H1 (cell line): ENCODE data around the gene HBB. TPM values are rescaled to one million over a fixed set of nuclear protein-coding genes. Genes with fewer than 3 reads are reported as not detected.

Experiments used
- CTCF ChIA-PET: fragments of 300-600 bp; sonication (Branson Sonifier 250); formaldehyde crosslinking; loops from one replicate; lab custom pipeline; 2021; ENCODE audit not compliant: partially characterized antibody; lab: Charles Lee
- POLR2A ChIA-PET: fragments of 300-600 bp; sonication (Branson Sonifier 250); formaldehyde crosslinking; loops from one replicate; lab custom pipeline; 2021; ENCODE audit warnings: inconsistent platforms; ENCODE audit not compliant: partially characterized antibody; lab: Charles Lee
- DNase-seq, 2 experiments: peaks; one replicate each; pipeline versions ENCODE4 v3.0.0 to v3.0.0-alpha.2; 2010 to 2022; ENCODE audit warnings: low spot score in 2 of 2, low read depth in 1 of 2, mixed read lengths in 1 of 2
- FAIRE-seq: peaks from 2 replicates; lab custom pipeline; 2011; peaks lifted over from hg19 to GRCh38; lab: Jason Lieb, UNC
- H2AFZ ChIP-seq: 2 replicates; pipeline ENCODE4 v1.8.1; 2012; ENCODE audit warnings: low read length, inconsistent platforms
- H2AK5ac ChIP-seq: 2 replicates; pipeline ENCODE4 v1.6.1; 2013; ENCODE audit warnings: low read depth, low read length
- H2BK120ac ChIP-seq: replicated peaks from 2 replicates; pipeline ENCODE3; 2013; ENCODE audit warnings: low read depth, low read length, inconsistent platforms
- H2BK12ac ChIP-seq: 2 replicates; pipeline ENCODE4 v1.6.1; 2013; ENCODE audit warnings: low read depth, low read length
- H2BK15ac ChIP-seq: 2 replicates; pipeline ENCODE4 v1.6.1; 2013; ENCODE audit warnings: low read length
- H2BK20ac ChIP-seq: 2 replicates; pipeline ENCODE4 v1.6.1; 2013; ENCODE audit warnings: low read length
- H2BK5ac ChIP-seq: 2 replicates; pipeline ENCODE4 v1.6.1; 2013; ENCODE audit warnings: low read depth, low read length
- H3K14ac ChIP-seq: 2 replicates; pipeline ENCODE4 v1.6.1; 2013; ENCODE audit warnings: inconsistent platforms; ENCODE audit not compliant: insufficient read length
- H3K18ac ChIP-seq: 2 replicates; pipeline ENCODE4 v1.6.1; 2013; ENCODE audit warnings: low read length; ENCODE audit errors: extremely low read depth
- H3K23ac ChIP-seq: 2 replicates; pipeline ENCODE4 v1.6.1; 2013; ENCODE audit warnings: inconsistent platforms; ENCODE audit not compliant: insufficient read length
- H3K23me2 ChIP-seq: 2 replicates; pipeline ENCODE4 v1.6.1; 2013; ENCODE audit warnings: low read depth, low read length
- H3K27ac ChIP-seq: 2 replicates; pipeline ENCODE4 v1.6.1; 2011; ENCODE audit warnings: low read depth, low read length, inconsistent platforms
- H3K27me3 ChIP-seq, 4 experiments: replicated peaks in 1 of 4; 1 replicate in 1 of 4; 2 replicates in 3 of 4; pipeline versions ENCODE4 v1.6.1 to v1.8.1; 2011 to 2013; ENCODE audit warnings: low read length in 3 of 4, mild to moderate bottlenecking in 3 of 4, inconsistent platforms in 2 of 4, mixed read lengths in 2 of 4, moderate library complexity in 1 of 4; ENCODE audit not compliant: control insufficient read depth in 3 of 4, insufficient read depth in 3 of 4; ENCODE audit errors: extremely low read depth in 1 of 4
- H3K36me3 ChIP-seq, 4 experiments: 2 replicates each; pipeline versions ENCODE4 v1.6.1 to v1.8.1; 2011 to 2013; ENCODE audit warnings: mild to moderate bottlenecking in 4 of 4, low read length in 3 of 4, moderate library complexity in 2 of 4, control low read depth in 1 of 4, inconsistent platforms in 1 of 4; ENCODE audit not compliant: insufficient read depth in 4 of 4, control insufficient read depth in 2 of 4
- H3K4ac ChIP-seq: replicated peaks from 2 replicates; pipeline ENCODE3; 2013; ENCODE audit warnings: low read length, low read depth, mixed read lengths, inconsistent platforms; ENCODE audit not compliant: insufficient read length
- H3K4me1 ChIP-seq, 4 experiments: replicated peaks in 1 of 4; 1 replicate in 1 of 4; 2 replicates in 3 of 4; pipeline versions ENCODE4 v1.6.1 to v1.8.1; 2011 to 2013; ENCODE audit warnings: low read length in 3 of 4, inconsistent platforms in 2 of 4, mixed read lengths in 1 of 4; ENCODE audit not compliant: insufficient read depth in 4 of 4, control insufficient read depth in 3 of 4
- H3K4me2 ChIP-seq, 2 experiments: 2 replicates each; pipeline versions ENCODE4 v1.6.1 to v1.8.1; 2011 to 2013; ENCODE audit warnings: low read depth in 2 of 2, low read length in 2 of 2, control low read depth in 1 of 2, inconsistent platforms in 1 of 2, mild to moderate bottlenecking in 1 of 2; ENCODE audit not compliant: insufficient read depth in 1 of 2
- H3K4me3 ChIP-seq, 4 experiments: fragments of 200-600, 300-600 bp in 1 of 4; sonication (generic), shearing (Covaris generic), sonication (Bioruptor Twin) in 1 of 4; 2 replicates each; pipeline versions ENCODE4 v1.5.1 to v1.8.1; 2011 to 2016; ENCODE audit warnings: low read length in 4 of 4, low read depth in 3 of 4, control low read depth in 2 of 4, inconsistent platforms in 2 of 4, mild to moderate bottlenecking in 2 of 4, mixed read lengths in 1 of 4, moderate library complexity in 1 of 4; ENCODE audit not compliant: insufficient read depth in 2 of 4; ENCODE audit errors: extremely low read depth in 1 of 4
- H3K56ac ChIP-seq: replicated peaks from 2 replicates; pipeline ENCODE3; 2013; ENCODE audit warnings: low read depth, mild to moderate bottlenecking, mixed read lengths, low read length, inconsistent platforms; ENCODE audit not compliant: insufficient read length
- H3K79me1 ChIP-seq: 2 replicates; pipeline ENCODE4 v1.6.1; 2013; ENCODE audit warnings: low read depth, low read length, control low read depth
- H3K79me2 ChIP-seq, 2 experiments: 2 replicates each; pipeline versions ENCODE4 v1.6.1 to v1.8.1; 2012 to 2013; ENCODE audit warnings: low read length in 2 of 2, mild to moderate bottlenecking in 2 of 2, inconsistent platforms in 1 of 2; ENCODE audit not compliant: insufficient read depth in 2 of 2, control insufficient read depth in 1 of 2
- H3K9ac ChIP-seq, 4 experiments: replicated peaks in 1 of 4; 1 replicate in 1 of 4; 2 replicates in 3 of 4; pipeline versions ENCODE4 v1.6.1 to v1.8.1; 2011 to 2013; ENCODE audit warnings: low read depth in 3 of 4, low read length in 3 of 4, control low read depth in 2 of 4, mild to moderate bottlenecking in 2 of 4, moderate library complexity in 2 of 4, inconsistent platforms in 1 of 4; ENCODE audit errors: extremely low read depth in 1 of 4
- H3K9me3 ChIP-seq, 2 experiments: 2 replicates each; pipeline versions ENCODE4 v1.6.1 to v1.8.1; 2012 to 2013; ENCODE audit warnings: mild to moderate bottlenecking in 2 of 2, moderate library complexity in 2 of 2, control low read depth in 1 of 2, inconsistent platforms in 1 of 2, low read depth in 1 of 2, low read length in 1 of 2, mixed read lengths in 1 of 2; ENCODE audit not compliant: insufficient read depth in 2 of 2
- H4K20me1 ChIP-seq, 2 experiments: replicated peaks in 1 of 2; 2 replicates each; pipeline versions ENCODE3 to v1.8.1; 2011 to 2013; ENCODE audit warnings: inconsistent platforms in 2 of 2, low read length in 2 of 2, mild to moderate bottlenecking in 1 of 2; ENCODE audit not compliant: insufficient read depth in 2 of 2, control insufficient read depth in 1 of 2
- H4K5ac ChIP-seq: 2 replicates; pipeline ENCODE4 v1.6.1; 2013; ENCODE audit warnings: low read length, low read depth, mixed read lengths, inconsistent platforms; ENCODE audit not compliant: insufficient read length
- H4K8ac ChIP-seq: 2 replicates; pipeline ENCODE4 v1.8.0; 2013; ENCODE audit warnings: mild to moderate bottlenecking, moderate library complexity, low read length, inconsistent platforms; ENCODE audit not compliant: insufficient read depth; ENCODE audit errors: extremely low read depth
- H4K91ac ChIP-seq: replicated peaks from 2 replicates; pipeline ENCODE3; 2013; ENCODE audit warnings: low read length, mixed read lengths, inconsistent platforms; ENCODE audit not compliant: insufficient read length
- CHD1 ChIP-seq: IDR thresholded peaks from 2 replicates; pipeline ENCODE4 v1.6.1; 2012; ENCODE audit warnings: low read depth, low read length, improper control_type of control experiment
- CHD2 ChIP-seq: IDR thresholded peaks from 2 replicates; pipeline ENCODE4 v1.6.1; 2012; ENCODE audit warnings: low read length, improper control_type of control experiment
- GABPA ChIP-seq: IDR thresholded peaks from 2 replicates; pipeline ENCODE4 v1.6.1; 2011; ENCODE audit warnings: mild to moderate bottlenecking, low read length, moderate library complexity, borderline replicate concordance; ENCODE audit not compliant: insufficient read depth
- HDAC2 ChIP-seq, 2 experiments: fragments of 300-600 bp in 1 of 2; sonication (generic) in 1 of 2; IDR thresholded peaks; 2 replicates each; pipeline ENCODE4 v1.6.1; 2011 to 2012; ENCODE audit warnings: low read depth in 2 of 2, low read length in 2 of 2, mild to moderate bottlenecking in 2 of 2, moderate library complexity in 2 of 2, borderline replicate concordance in 1 of 2, inconsistent platforms in 1 of 2
- POU5F1 ChIP-seq: IDR thresholded peaks from 2 replicates; pipeline ENCODE4 v1.6.1; 2011; ENCODE audit warnings: low read depth, mild to moderate bottlenecking, low read length, moderate library complexity
- SIRT6 ChIP-seq: IDR thresholded peaks from one replicate; pipeline ENCODE4 v1.7.1; 2012; ENCODE audit warnings: low read length, inconsistent platforms
- WGBS, 2 experiments: shearing (Covaris generic) in 1 of 2; methylation state at CpG; one replicate each; pipeline versions ENCODE4 v1.1.6 to v1.1.7; 2013 to 2015; ENCODE audit warnings: low lambda C conversion rate in 2 of 2, mixed read lengths in 2 of 2, inconsistent platforms in 1 of 2, low coverage in 1 of 2, missing lambda C conversion rate in 1 of 2; ENCODE audit not compliant: insufficient replicate concordance in 2 of 2, insufficient coverage in 1 of 2, insufficient read length in 1 of 2; ENCODE audit errors: extremely low coverage in 1 of 2, missing lambda C conversion rate in 1 of 2; 5-methylcytosine and 5-hydroxymethylcytosine counted together
- polyA plus RNA-seq, 7 experiments: library from polyadenylated mRNA; depleted of rRNA in 3 of 7; stranded (reverse) in 5 of 7; unstranded in 2 of 7; fragments of >200 nt in 5 of 7; fragments of 200-250 nt in 2 of 7; gene quantifications; 1 replicate in 5 of 7; 2 replicates in 1 of 7; 4 replicates in 1 of 7; pipeline versions ENCODE4 v1.2.1 to v1.2.3, GENCODE V29; 2011 to 2013; ENCODE audit warnings: missing spikeins in 2 of 7, mixed read lengths in 2 of 7
- total RNA-seq: library from RNA; stranded (reverse); fragmentation: NEBNext Ultra II Directional; extraction: Animal tissue kit (Norgen Biotek cat#: 25700); gene quantifications from 2 replicates; pipeline ENCODE4 v1.2.1, GENCODE V29; 2021
- TF ChIP-seq, protein P1 (sequence below): IDR thresholded peaks from 2 replicates; pipeline ENCODE4 v1.6.1; 2011; ENCODE audit warnings: low read length, improper control_type of control experiment
- TF ChIP-seq, protein P2 (sequence below): IDR thresholded peaks from 2 replicates; pipeline ENCODE4 v1.6.1; 2011; ENCODE audit warnings: low read depth, mild to moderate bottlenecking, low read length; ENCODE audit not compliant: insufficient read depth

Gene HBB
- total and polyA plus RNA-seq, 2 of the 8 experiments (the other 6 are each of a cell fraction or from before 2014, with no cell fraction given), result not detected

DNA sequence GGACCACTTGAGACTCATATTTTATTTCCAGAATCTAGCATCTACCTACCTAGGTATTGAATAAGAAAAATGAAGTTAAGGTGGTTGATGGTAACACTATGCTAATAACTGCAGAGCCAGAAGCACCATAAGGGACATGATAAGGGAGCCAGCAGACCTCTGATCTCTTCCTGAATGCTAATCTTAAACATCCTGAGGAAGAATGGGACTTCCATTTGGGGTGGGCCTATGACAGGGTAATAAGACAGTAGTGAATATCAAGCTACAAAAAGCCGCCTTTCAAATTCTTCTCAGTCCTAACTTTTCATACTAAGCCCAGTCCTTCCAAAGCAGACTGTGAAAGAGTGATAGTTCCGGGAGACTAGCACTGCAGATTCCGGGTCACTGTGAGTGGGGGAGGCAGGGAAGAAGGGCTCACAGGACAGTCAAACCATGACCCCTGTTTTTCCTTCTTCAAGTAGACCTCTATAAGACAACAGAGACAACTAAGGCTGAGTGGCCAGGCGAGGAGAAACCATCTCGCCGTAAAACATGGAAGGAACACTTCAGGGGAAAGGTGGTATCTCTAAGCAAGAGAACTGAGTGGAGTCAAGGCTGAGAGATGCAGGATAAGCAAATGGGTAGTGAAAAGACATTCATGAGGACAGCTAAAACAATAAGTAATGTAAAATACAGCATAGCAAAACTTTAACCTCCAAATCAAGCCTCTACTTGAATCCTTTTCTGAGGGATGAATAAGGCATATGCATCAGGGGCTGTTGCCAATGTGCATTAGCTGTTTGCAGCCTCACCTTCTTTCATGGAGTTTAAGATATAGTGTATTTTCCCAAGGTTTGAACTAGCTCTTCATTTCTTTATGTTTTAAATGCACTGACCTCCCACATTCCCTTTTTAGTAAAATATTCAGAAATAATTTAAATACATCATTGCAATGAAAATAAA, 2.1 kb downstream of the HBB start:
- Histone ChIP-seq H3K79me2 (no peaks in the 10 kb centered on the region), H4K5ac (no peak overlapping the region), H2BK20ac (no peak overlapping the region), H3K18ac (no peak overlapping the region), H3K27ac (no peak overlapping the region), H2BK15ac (no peak overlapping the region), H3K56ac (no peak overlapping the region), H3K79me1 (no peaks in the 10 kb centered on the region), H3K36me3 (no peaks in the 10 kb centered on the region), H2AFZ (0 out of 2 replicates have a peak overlapping the region, but pooled peaks have one; percentile 32), H2BK12ac (no peak overlapping the region), H3K23ac (no peak overlapping the region), H3K23me2 (no peaks in the 10 kb centered on the region; the same call in 1 of the 2 replicates), H3K4me1 (no peaks in the 10 kb centered on the region), H4K8ac (no peak overlapping the region), H4K20me1 (no peaks in the 10 kb centered on the region), H2BK120ac (no peak overlapping the region), H3K4me3 (no peak overlapping the region), H2BK5ac (no peak overlapping the region), H3K4me2 (no peak overlapping the region), H3K9ac (no peak overlapping the region), H2AK5ac (no peak overlapping the region), H3K4ac (no peak overlapping the region), H4K91ac (no peak overlapping the region), H3K14ac (no peak overlapping the region), H3K27me3 (no peaks in the 10 kb centered on the region), H3K9me3 (peaks cover 4 to 6% of the 10 kb centered on the region in 2 experiments; a peak in 2 of 4 replicates)
- WGBS, 2 experiments, result 86% methylated on average over 6 of the region's 6 CpGs; no CpG with 5 or more reads in 1 of the 2 experiments
- FAIRE-seq (no peak), DNase-seq (no peak)
- ChIA-PET CTCF (interaction anchor here (1.3 kb wide), 1 partner anchor 11 kb away, joined by 6 read pairs; no protein-coding TSS in a partner anchor), POLR2A (no interaction called here)
- TF ChIP-seq, protein P1, sequence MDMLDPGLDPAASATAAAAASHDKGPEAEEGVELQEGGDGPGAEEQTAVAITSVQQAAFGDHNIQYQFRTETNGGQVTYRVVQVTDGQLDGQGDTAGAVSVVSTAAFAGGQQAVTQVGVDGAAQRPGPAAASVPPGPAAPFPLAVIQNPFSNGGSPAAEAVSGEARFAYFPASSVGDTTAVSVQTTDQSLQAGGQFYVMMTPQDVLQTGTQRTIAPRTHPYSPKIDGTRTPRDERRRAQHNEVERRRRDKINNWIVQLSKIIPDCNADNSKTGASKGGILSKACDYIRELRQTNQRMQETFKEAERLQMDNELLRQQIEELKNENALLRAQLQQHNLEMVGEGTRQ, result no peak
- TF ChIP-seq HDAC2 (IDR thresholded peaks at IDR 0.05; ENCODE audit: borderline replicate concordance in 1 of 2, low read depth in 2 of 2, low read length in 2 of 2) (no peak), CHD2 (no peak), SIRT6 (no peak), GABPA (no peak), CHD1 (no peak), POU5F1 (no peak)
- TF ChIP-seq, protein P2, sequence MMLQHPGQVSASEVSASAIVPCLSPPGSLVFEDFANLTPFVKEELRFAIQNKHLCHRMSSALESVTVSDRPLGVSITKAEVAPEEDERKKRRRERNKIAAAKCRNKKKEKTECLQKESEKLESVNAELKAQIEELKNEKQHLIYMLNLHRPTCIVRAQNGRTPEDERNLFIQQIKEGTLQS, result no peak
